Measurements from ENCODE around the gene PRSS21. TPM values are rescaled to one million over a fixed set of nuclear protein-coding genes. Genes with fewer than 3 reads are reported as not detected.

The PRSS21 gene
- total RNA-seq, 2 experiments from 2014 or later = 11.3 to 12.5 TPM

DNA sequence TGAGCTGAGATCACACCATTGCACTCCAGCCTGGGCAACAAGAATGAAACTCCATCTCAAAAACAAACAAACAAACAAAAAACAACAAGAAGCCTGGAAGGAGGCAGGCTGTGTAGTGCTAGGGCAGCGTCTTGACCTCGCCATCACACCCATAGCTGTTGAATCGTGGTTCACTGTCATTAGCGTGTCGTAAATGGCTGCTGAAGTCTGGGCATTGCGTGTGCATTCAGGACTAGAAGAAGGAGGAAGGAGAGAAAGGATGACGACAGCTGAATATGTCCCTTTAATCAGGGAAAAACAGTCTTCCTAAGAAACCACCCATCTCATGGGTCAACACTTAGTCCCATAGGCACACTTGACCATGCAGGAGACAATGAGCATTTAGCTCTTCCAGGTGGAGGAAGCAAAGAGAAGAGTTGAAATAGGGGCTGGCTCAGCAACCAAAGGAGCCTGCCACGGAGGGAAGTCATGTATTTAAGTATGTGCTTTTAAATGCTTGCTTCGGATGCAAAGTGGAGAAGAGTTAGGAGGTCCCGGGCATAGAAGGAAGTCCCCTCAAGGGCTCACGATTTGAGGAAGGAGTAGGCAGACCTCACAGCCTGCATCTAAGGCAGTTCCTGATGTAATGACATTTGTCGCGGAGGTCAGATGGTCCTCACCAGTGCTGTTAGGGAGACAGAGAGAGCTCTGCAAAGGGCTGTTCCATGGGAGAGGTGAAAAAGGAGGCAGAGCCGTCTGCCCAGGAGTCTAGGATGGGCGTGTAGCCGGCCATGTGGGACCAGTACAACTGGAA lies 32.1 kb downstream of the PRSS21 start:
- peaks cover 5% of the 10 kb centered on the region for H3K9me3 Mint-ChIP-seq
- ATAC-seq (no peak), DNase-seq (no peak)
- TF ChIP-seq CTCF (IDR thresholded peaks at IDR 0.05) = no peak
- H3K27ac Mint-ChIP-seq = no peak overlapping the region
- H3K36me3 Mint-ChIP-seq (ENCODE audit: low read depth) = no peaks in the 10 kb centered on the region
- H3K4me3 Mint-ChIP-seq = no peak overlapping the region
- intact Hi-C loops (cut with micrococcal nuclease) = no loop called here
- H3K4me1 Mint-ChIP-seq (ENCODE audit: low read depth) = peaks cover 24% of the 10 kb centered on the region
- POLR2A ChIA-PET = interaction anchor here (0.6 to 0.9 kb wide), 2 partner anchors 19 to 33 kb away, joined by 3 read pairs; partner anchors contain the start of gene ZG16B
- H3K27me3 Mint-ChIP-seq = peaks cover 7% of the 10 kb centered on the region
- CTCF ChIA-PET = interaction anchor here (0.8 to 2.1 kb wide), 2 partner anchors 10 to 19 kb away, joined by 3 to 7 read pairs; no protein-coding TSS in a partner anchor

- Mint-ChIP-seq H3K4me3 (no peak overlapping the region), H3K9me3 (peaks cover 11% of the 10 kb centered on the region), H3K4me1 (ENCODE audit: low read depth) (peaks cover 4% of the 10 kb centered on the region), H3K27ac (no peak overlapping the region), H3K27me3 (peaks cover 9% of the 10 kb centered on the region), H3K36me3 (ENCODE audit: low read depth) (no peaks in the 10 kb centered on the region)
- TF ChIP-seq CTCF (IDR thresholded peaks at IDR 0.05) = no peak
- ATAC-seq (no peak), DNase-seq (no peak)
- CTCF ChIA-PET = interaction anchor here (2.8 kb wide), 1 partner anchor 16 kb away, joined by 20 read pairs; no protein-coding TSS in a partner anchor
- intact Hi-C loops (cut with micrococcal nuclease) = no loop called here
- POLR2A ChIA-PET = no interaction called here
These were observed 35.1 kb downstream of the PRSS21 start for GRCh38 chr16:2852003-2852730.

- ChIA-PET POLR2A (no interaction called here), CTCF (interaction anchor here (0.8 to 2.8 kb wide), 4 partner anchors 9 to 15 kb away, joined by 3 to 27 read pairs (median 15); no protein-coding TSS in a partner anchor)
- H3K27ac Mint-ChIP-seq = no peak overlapping the region
- intact Hi-C loops (cut with micrococcal nuclease) = no loop called here
- no peak for TF ChIP-seq CTCF (IDR thresholded peaks at IDR 0.05)
- H3K4me3 Mint-ChIP-seq = no peak overlapping the region
- ATAC-seq = no peak
- peaks cover 4% of the 10 kb centered on the region for H3K4me1 Mint-ChIP-seq (ENCODE audit: low read depth)
- H3K27me3 Mint-ChIP-seq = peaks cover 12% of the 10 kb centered on the region
- H3K9me3 Mint-ChIP-seq = peaks cover 11% of the 10 kb centered on the region
- no peak for DNase-seq
- no peaks in the 10 kb centered on the region for H3K36me3 Mint-ChIP-seq (ENCODE audit: low read depth)
These were observed 35.9 kb downstream of the PRSS21 start for GRCh38 chr16:2852731-2853507.

GRCh38 chr16:2853531-2854073 lies 36.6 kb downstream of the PRSS21 start:
- Mint-ChIP-seq H3K4me1 (ENCODE audit: low read depth) (peaks cover 4% of the 10 kb centered on the region), H3K9me3 (peaks cover 11% of the 10 kb centered on the region), H3K27ac (no peak overlapping the region), H3K4me3 (no peak overlapping the region), H3K36me3 (ENCODE audit: low read depth) (no peaks in the 10 kb centered on the region), H3K27me3 (peaks cover 12% of the 10 kb centered on the region)
- no peak for TF ChIP-seq CTCF (IDR thresholded peaks at IDR 0.05)
- intact Hi-C loops (cut with micrococcal nuclease) = no loop called here
- ChIA-PET CTCF (interaction anchor here (0.8 to 2.8 kb wide), 9 partner anchors 10 to 65 kb away, joined by 3 to 27 read pairs (median 5); partner anchors contain the start of gene FLYWCH2), POLR2A (no interaction called here)
- DNase-seq (no peak), ATAC-seq (no peak)

Data from activated CD8-positive, alpha-beta T cell treated with anti-CD3 and anti-CD28 coated beads for 36 hours (primary cell).